Bronchial epithelial cell (primary cell): ENCODE results near the gene ARHGAP15. TPM values are rescaled to one million over a fixed set of nuclear protein-coding genes. Genes with fewer than 3 reads are reported as not detected.

ENCODE experiments used
- DNase-seq: peaks from one replicate; pipeline ENCODE4 v3.0.0-alpha.2; 2010; ENCODE audit warnings: low read depth
- FAIRE-seq: peaks from 2 replicates; lab custom pipeline; 2011; peaks lifted over from hg19 to GRCh38; lab: Jason Lieb, UNC
- H3K27me3 ChIP-seq: 2 replicates; pipeline ENCODE4 v1.5.1; 2011; ENCODE audit warnings: low read length; ENCODE audit not compliant: control insufficient read depth, insufficient read depth
- H3K36me3 ChIP-seq: 2 replicates; pipeline ENCODE4 v1.5.1; 2011; ENCODE audit warnings: low read length; ENCODE audit not compliant: control insufficient read depth, insufficient read depth
- H3K4me3 ChIP-seq: 2 replicates; pipeline ENCODE4 v1.5.1; 2011; ENCODE audit warnings: mild to moderate bottlenecking, low read depth, low read length, control low read depth
- CTCF ChIP-seq: IDR thresholded peaks from 2 replicates; pipeline ENCODE4 v1.5.1; 2011; ENCODE audit warnings: mild to moderate bottlenecking, moderate library complexity, low read length, control low read depth, inconsistent platforms; ENCODE audit not compliant: insufficient read depth, severe bottlenecking
- total RNA-seq: library from RNA; depleted of rRNA; stranded (reverse); fragments of >200 nt; gene quantifications from 2 replicates; pipeline ENCODE4 v1.2.1, GENCODE V29; 2014

ARHGAP15 gene
- total RNA-seq, 1 donor from 2014 or later: not detected

GRCh38 chr2:143499061-143499460 is 369.8 kb downstream of the ARHGAP15 start:
- Histone ChIP-seq H3K27me3 (no peaks in the 10 kb centered on the region), H3K4me3 (no peak overlapping the region), H3K36me3 (no peaks in the 10 kb centered on the region)
- FAIRE-seq (no peak), DNase-seq (no peak)
- no peak for TF ChIP-seq CTCF

DNA sequence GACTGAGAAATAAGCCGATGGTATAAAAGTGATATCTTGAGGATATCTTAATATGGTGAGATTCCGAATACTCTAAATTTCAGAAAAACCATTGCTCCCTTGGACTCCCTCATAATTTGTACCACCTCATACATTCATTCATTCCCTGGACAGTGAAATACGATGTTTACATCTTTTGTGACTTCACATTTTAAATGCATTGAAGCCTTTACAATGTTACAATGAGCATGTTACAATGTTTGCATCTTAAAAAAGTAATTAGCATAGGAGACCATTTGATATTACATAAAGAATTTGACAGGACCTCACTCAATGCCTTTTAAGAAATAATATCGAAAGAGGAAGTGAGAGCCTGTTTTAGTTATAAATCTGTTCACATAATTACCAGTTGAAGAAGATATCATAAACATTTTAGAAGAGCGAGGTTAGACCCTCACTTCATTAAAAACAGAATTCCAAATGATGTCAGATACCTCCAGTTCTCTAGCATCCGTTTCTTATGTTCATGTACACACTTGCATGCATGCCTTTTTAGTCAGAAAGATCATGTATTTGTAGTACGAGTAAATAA is 372.0 kb downstream of the ARHGAP15 start:
- Histone ChIP-seq H3K27me3 (no peaks in the 10 kb centered on the region), H3K36me3 (no peaks in the 10 kb centered on the region), H3K4me3 (no peak overlapping the region)
- no peak for FAIRE-seq
- DNase-seq: no peak
- TF ChIP-seq CTCF: no peak

DNA sequence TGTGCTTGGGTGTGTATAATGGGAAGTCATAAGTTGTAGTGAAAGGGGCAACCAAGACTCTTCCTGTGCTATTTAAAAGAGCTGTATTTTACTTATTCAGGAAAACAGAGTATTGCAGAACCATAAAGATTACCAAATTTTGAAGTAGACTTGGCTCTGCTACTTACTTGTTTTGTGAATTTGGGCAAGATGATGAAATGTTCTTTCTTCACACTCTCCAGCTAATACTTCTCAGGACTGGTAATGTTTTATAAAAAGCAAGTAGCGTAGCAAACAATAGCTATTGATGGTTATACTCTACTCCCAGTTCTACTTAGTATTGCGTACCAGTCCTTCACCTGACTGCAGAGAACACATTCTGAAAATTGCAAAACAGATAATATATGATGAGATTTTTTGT is 374.1 kb downstream of the ARHGAP15 start:
- no peak overlapping the region for H3K4me3 ChIP-seq
- FAIRE-seq: no peak
- no peaks in the 10 kb centered on the region for H3K27me3 ChIP-seq
- no peak for TF ChIP-seq CTCF
- H3K36me3 ChIP-seq: no peaks in the 10 kb centered on the region
- no peak for DNase-seq

GRCh38 chr2:143504397-143504796 is 375.2 kb downstream of the ARHGAP15 start:
- H3K4me3 ChIP-seq: no peak overlapping the region
- H3K36me3 ChIP-seq: no peaks in the 10 kb centered on the region
- FAIRE-seq (no peak), DNase-seq (no peak)
- no peaks in the 10 kb centered on the region for H3K27me3 ChIP-seq
- no peak for TF ChIP-seq CTCF

GRCh38 chr2:143505542-143505941 is 376.3 kb downstream of the ARHGAP15 start:
- H3K4me3 ChIP-seq: no peak overlapping the region
- no peaks in the 10 kb centered on the region for H3K27me3 ChIP-seq
- no peaks in the 10 kb centered on the region for H3K36me3 ChIP-seq
- FAIRE-seq (no peak), DNase-seq (no peak)
- TF ChIP-seq CTCF: no peak

DNA sequence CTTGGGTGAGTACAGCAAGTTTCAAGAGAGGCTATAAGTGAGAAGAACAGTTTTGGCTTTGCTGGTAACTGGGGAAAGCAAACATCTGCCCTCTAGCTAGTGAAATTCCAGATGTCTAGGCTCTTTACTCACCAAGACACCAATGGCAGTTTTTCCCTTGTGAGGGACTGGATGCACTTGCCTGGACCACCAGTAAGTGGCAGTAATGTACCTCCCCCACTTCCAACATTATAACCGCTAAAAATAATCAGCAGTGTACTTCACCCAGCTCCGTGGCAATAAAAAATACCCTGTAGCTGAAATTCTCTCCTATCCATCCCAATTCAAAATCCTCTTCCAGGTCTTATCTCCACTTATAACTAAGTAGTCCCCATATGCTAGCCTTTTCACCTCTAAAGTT is 383.9 kb downstream of the ARHGAP15 start:
- no peak for FAIRE-seq
- peak; percentile 60 for TF ChIP-seq CTCF
- Histone ChIP-seq H3K4me3 (no peak overlapping the region), H3K27me3 (no peaks in the 10 kb centered on the region), H3K36me3 (no peaks in the 10 kb centered on the region)
- peak; percentile 26 for DNase-seq
